HG03108 (cell line): Measurements from ENCODE around the gene TRPC4AP.

Source experiments
- ATAC-seq: cut with Tn5 transposase; IDR thresholded peaks from one replicate; pipeline ENCODE4 v1.9.1; 2021; ENCODE audit warnings: moderate library complexity; ENCODE audit not compliant: unreplicated experiment

The TRPC4AP gene

GRCh38 chr20:35003211-35004031 is 89.2 kb downstream of the TRPC4AP start:
- ATAC-seq, result no peak

GRCh38 chr20:35002426-35003210 is 90.0 kb downstream of the TRPC4AP start:
- no peak for ATAC-seq

- no peak for ATAC-seq
Measured at GRCh38 chr20:35001596-35002362, 90.8 kb downstream of the TRPC4AP start.

- no peak for ATAC-seq
Measured at GRCh38 chr20:35000922-35001595, 91.5 kb downstream of the TRPC4AP start.

- no peak for ATAC-seq
Measured at GRCh38 chr20:35000311-35000921, 92.2 kb downstream of the TRPC4AP start.

GRCh38 chr20:34999782-35000181 is 92.8 kb downstream of the TRPC4AP start:
- no peak for ATAC-seq

- ATAC-seq, result no peak
Measured at GRCh38 chr20:34999021-34999451, 93.6 kb downstream of the TRPC4AP start.

- no peak for ATAC-seq
Measured at GRCh38 chr20:34998331-34998950, 94.2 kb downstream of the TRPC4AP start.

- no peak for ATAC-seq
Measured at GRCh38 chr20:34997774-34998173, 94.8 kb downstream of the TRPC4AP start.

- ATAC-seq, result no peak
Measured at GRCh38 chr20:34997131-34997561, 95.5 kb downstream of the TRPC4AP start.

GRCh38 chr20:34996243-34997028 is 96.2 kb downstream of the TRPC4AP start:
- no peak for ATAC-seq

GRCh38 chr20:34995696-34996095 is 96.9 kb downstream of the TRPC4AP start:
- ATAC-seq, result no peak

- no peak for ATAC-seq
Measured at GRCh38 chr20:34995192-34995591, 97.4 kb downstream of the TRPC4AP start.

GRCh38 chr20:34994509-34995131 is 98.0 kb downstream of the TRPC4AP start:
- ATAC-seq, result no peak

GRCh38 chr20:34993941-34994508 is 98.6 kb downstream of the TRPC4AP start:
- ATAC-seq, result no peak

GRCh38 chr20:34992751-34993417 is 99.7 kb downstream of the TRPC4AP start:
- ATAC-seq, result no peak

- ATAC-seq, result no peak
Measured at GRCh38 chr20:34990661-34991214, 101.9 kb downstream of the TRPC4AP start.
